ENCODE data around the gene TRIM25. TPM values are rescaled to one million over a fixed set of nuclear protein-coding genes. Genes with fewer than 3 reads are reported as not detected.

Gene TRIM25
- total and polyA plus RNA-seq, 2 of the 8 experiments (the other 6 are each of a cell fraction or from before 2014, with no cell fraction given), result 16.6 to 38.9 TPM

GRCh38 chr17:56956992-56957391 is 43.1 kb upstream of the TRIM25 start (continued):
- TF ChIP-seq, protein P1, sequence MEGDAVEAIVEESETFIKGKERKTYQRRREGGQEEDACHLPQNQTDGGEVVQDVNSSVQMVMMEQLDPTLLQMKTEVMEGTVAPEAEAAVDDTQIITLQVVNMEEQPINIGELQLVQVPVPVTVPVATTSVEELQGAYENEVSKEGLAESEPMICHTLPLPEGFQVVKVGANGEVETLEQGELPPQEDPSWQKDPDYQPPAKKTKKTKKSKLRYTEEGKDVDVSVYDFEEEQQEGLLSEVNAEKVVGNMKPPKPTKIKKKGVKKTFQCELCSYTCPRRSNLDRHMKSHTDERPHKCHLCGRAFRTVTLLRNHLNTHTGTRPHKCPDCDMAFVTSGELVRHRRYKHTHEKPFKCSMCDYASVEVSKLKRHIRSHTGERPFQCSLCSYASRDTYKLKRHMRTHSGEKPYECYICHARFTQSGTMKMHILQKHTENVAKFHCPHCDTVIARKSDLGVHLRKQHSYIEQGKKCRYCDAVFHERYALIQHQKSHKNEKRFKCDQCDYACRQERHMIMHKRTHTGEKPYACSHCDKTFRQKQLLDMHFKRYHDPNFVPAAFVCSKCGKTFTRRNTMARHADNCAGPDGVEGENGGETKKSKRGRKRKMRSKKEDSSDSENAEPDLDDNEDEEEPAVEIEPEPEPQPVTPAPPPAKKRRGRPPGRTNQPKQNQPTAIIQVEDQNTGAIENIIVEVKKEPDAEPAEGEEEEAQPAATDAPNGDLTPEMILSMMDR (IDR thresholded peaks at IDR 0.05; ENCODE audit: control extremely low read depth in 1 of 3, insufficient read depth in 1 of 3, low read depth in 1 of 3, low read length in 3 of 3), result no peak
- TF ChIP-seq CBX5 (IDR thresholded peaks at IDR 0.05; ENCODE audit: low read depth, low read length), result no peak
- no peak for TF ChIP-seq PHF8 (conservative IDR thresholded peaks at IDR 0.05; ENCODE audit: low read depth, low read length)
- TF ChIP-seq TCF12 (IDR thresholded peaks at IDR 0.05; ENCODE audit: low read depth, low read length), result no peak

Measured in H1 (cell line).